HepG2 (cell line): ENCODE data around the gene EPN2. TPM values are rescaled to one million over a fixed set of nuclear protein-coding genes. Genes with fewer than 3 reads are reported as not detected.

Experiments
- AHR ChIP-seq: IDR thresholded peaks from 2 replicates; pipeline ENCODE4 v1.6.1; 2018; ENCODE audit warnings: missing genetic modification reagents, missing compliant biosample characterization
- CBX5 ChIP-seq: sonication (generic); formaldehyde crosslinking; IDR thresholded peaks from 2 replicates; pipeline ENCODE4 v1.4.0; 2020; ENCODE audit warnings: missing genetic modification reagents, borderline replicate concordance
- FOXJ3 ChIP-seq: sonication (generic); formaldehyde crosslinking; IDR thresholded peaks from 2 replicates; pipeline ENCODE4 v1.4.0; 2020; ENCODE audit warnings: missing genetic modification reagents, mild to moderate bottlenecking, borderline replicate concordance
- HDAC6 ChIP-seq: fragments of 200-600 bp; sonication (generic); IDR thresholded peaks from 2 replicates; pipeline ENCODE4 v1.7.0; 2017; ENCODE audit warnings: mild to moderate bottlenecking, antibody characterized with exemption, low read length, low read depth
- HMGA1 ChIP-seq: sonication (generic); formaldehyde crosslinking; conservative IDR thresholded peaks from 2 replicates; pipeline ENCODE4 v1.4.0; 2020; ENCODE audit warnings: missing genetic modification reagents
- ISL2 ChIP-seq: sonication (generic); formaldehyde crosslinking; IDR thresholded peaks from 2 replicates; pipeline ENCODE4 v1.5.0; 2020; ENCODE audit warnings: missing genetic modification reagents
- MED8 ChIP-seq: sonication (generic); formaldehyde crosslinking; IDR thresholded peaks from 2 replicates; pipeline ENCODE4 v1.8.1; 2023; ENCODE audit warnings: mild to moderate bottlenecking, missing genetic modification reagents; ENCODE audit not compliant: insufficient replicate concordance
- NFAT5 ChIP-seq: sonication (generic); formaldehyde crosslinking; IDR thresholded peaks from 2 replicates; pipeline ENCODE4 v1.4.0; 2020; ENCODE audit warnings: missing genetic modification reagents
- PLRG1 ChIP-seq: fragments of 450-650 bp; conservative IDR thresholded peaks from 2 replicates; pipeline ENCODE4 v1.6.1; 2016
- RBAK ChIP-seq: sonication (generic); formaldehyde crosslinking; IDR thresholded peaks from 2 replicates; pipeline ENCODE4 v1.5.1; 2020; ENCODE audit warnings: mild to moderate bottlenecking, missing genetic modification reagents
- SAP130 ChIP-seq: IDR thresholded peaks from 2 replicates; pipeline ENCODE4 v1.6.1; 2016; ENCODE audit warnings: low read depth
- SMAD1 ChIP-seq: sonication (generic); formaldehyde crosslinking; IDR thresholded peaks from 2 replicates; pipeline ENCODE4 v1.4.0; 2020; ENCODE audit warnings: missing genetic modification reagents, low read depth, mild to moderate bottlenecking, borderline replicate concordance
- SRSF4 ChIP-seq: fragments of 200-400 bp; formaldehyde crosslinking; IDR thresholded peaks from one replicate; pipeline ENCODE4 v1.6.1; 2018; ENCODE audit warnings: mild to moderate bottlenecking, low read depth, low read length, moderate library complexity; ENCODE audit not compliant: poor library complexity, severe bottlenecking
- STAT5B ChIP-seq: sonication (generic); formaldehyde crosslinking; IDR thresholded peaks from 2 replicates; pipeline ENCODE4 v1.4.0; 2020; ENCODE audit warnings: missing genetic modification reagents
- TBP ChIP-seq: sonication (generic); formaldehyde crosslinking; IDR thresholded peaks from 2 replicates; pipeline ENCODE4 v1.5.0; 2020; ENCODE audit warnings: missing genetic modification reagents
- TEAD3 ChIP-seq: optimal IDR thresholded peaks from 2 replicates; pipeline ENCODE3; 2016; ENCODE audit warnings: borderline replicate concordance
- TGIF2 ChIP-seq: IDR thresholded peaks from 2 replicates; pipeline ENCODE4 v1.6.1; 2016; ENCODE audit warnings: control low read depth, missing compliant biosample characterization
- ZBTB33 ChIP-seq: sonication (generic); formaldehyde crosslinking; IDR thresholded peaks from 2 replicates; pipeline ENCODE4 v1.4.0; 2020; ENCODE audit warnings: missing genetic modification reagents
- ZNF12 ChIP-seq: sonication (generic); formaldehyde crosslinking; IDR thresholded peaks from 2 replicates; pipeline ENCODE4 v1.5.0; 2020; ENCODE audit warnings: missing genetic modification reagents
- ZNF253 ChIP-seq: sonication (generic); formaldehyde crosslinking; IDR thresholded peaks from 2 replicates; pipeline ENCODE4 v1.8.0; 2022; ENCODE audit warnings: mild to moderate bottlenecking, missing genetic modification reagents, borderline replicate concordance
- ZNF709 ChIP-seq: sonication (generic); formaldehyde crosslinking; IDR thresholded peaks from 2 replicates; pipeline ENCODE4 v1.5.0; 2020; ENCODE audit warnings: mild to moderate bottlenecking, missing genetic modification reagents
- ZNF784 ChIP-seq: sonication (generic); formaldehyde crosslinking; IDR thresholded peaks from 2 replicates; pipeline ENCODE4 v1.5.1; 2020; ENCODE audit warnings: missing genetic modification reagents, mild to moderate bottlenecking, borderline replicate concordance
- ZNF879 ChIP-seq: sonication (generic); formaldehyde crosslinking; IDR thresholded peaks from 2 replicates; pipeline ENCODE4 v1.8.1; 2023; ENCODE audit warnings: missing genetic modification reagents
- ZSCAN29 ChIP-seq: sonication (generic); formaldehyde crosslinking; conservative IDR thresholded peaks from 2 replicates; pipeline ENCODE4 v1.4.0; 2020; ENCODE audit warnings: mild to moderate bottlenecking, missing genetic modification reagents
- polyA plus RNA-seq, 8 experiments: library from polyadenylated mRNA; depleted of rRNA in 3 of 8; stranded (reverse) in 7 of 8; unstranded in 1 of 8; fragments of >200 nt; fragmentation: Illumina TruSeq in 4 of 8; extraction: Trizol in 4 of 8; gene quantifications; 2 replicates each; pipeline versions ENCODE4 v1.2.1 to v1.2.3, GENCODE V29; 2011 to 2016; ENCODE audit warnings: low read depth in 4 of 8, missing spikeins in 1 of 8, mixed read lengths in 1 of 8; ENCODE audit not compliant: insufficient read depth in 1 of 8
- total RNA-seq, 5 experiments: library from RNA; depleted of rRNA; stranded (reverse); fragments of >200 nt; fragmentation: Illumina TruSeq; extraction: Trizol; gene quantifications; 2 replicates each; pipeline ENCODE4 v1.2.3, GENCODE V29; 2016; ENCODE audit warnings: low read depth in 1 of 5

Gene EPN2
- total and polyA plus RNA-seq, 2 of the 13 experiments (the other 11 are each of a cell fraction or from before 2014, with no cell fraction given) = 7.8 to 19.2 TPM

GRCh38 chr17:19336938-19337711, 100.0 kb downstream of the EPN2 start (continued):
- no peak for TF ChIP-seq MED8 (CRISPR knock-in tag)
- peak; percentile 26; the same call in 1 of the 2 replicates for TF ChIP-seq NFAT5 (CRISPR knock-in tag)
- no peak for TF ChIP-seq ISL2
- TF ChIP-seq SAP130 = peak; percentile 71
- TF ChIP-seq PLRG1 = no peak
- peak; percentile 48; the same call in 1 of the 2 replicates for TF ChIP-seq RBAK (CRISPR knock-in tag)
- no peak for TF ChIP-seq HDAC6
- TF ChIP-seq SMAD1 (CRISPR knock-in tag) = no peak
- no peak; the same call in 1 of the 2 replicates for TF ChIP-seq ZBTB33 (CRISPR knock-in tag)
- TF ChIP-seq AHR (CRISPR knock-in tag) = 0 out of 2 replicates have a peak, but pooled peaks have one; percentile 41
- no peak for TF ChIP-seq TBP (CRISPR knock-in tag)
- peak; percentile 65; the same call in 1 of the 2 replicates for TF ChIP-seq ZNF253 (CRISPR knock-in tag)
- no peak for TF ChIP-seq ZNF12 (CRISPR knock-in tag)
- TF ChIP-seq TEAD3 (CRISPR knock-in tag) = no peak
- TF ChIP-seq ZNF784 (CRISPR knock-in tag) = peak; percentile 76
- TF ChIP-seq ZNF709 = no peak
- no peak for TF ChIP-seq HMGA1 (CRISPR knock-in tag)
- no peak for TF ChIP-seq STAT5B (CRISPR knock-in tag)
- TF ChIP-seq CBX5 (CRISPR knock-in tag) = peak; percentile 69; the same call in 1 of the 2 replicates
- TF ChIP-seq ZNF879 (CRISPR knock-in tag) = 0 out of 2 replicates have a peak, but pooled peaks have one; percentile 90
- no peak for TF ChIP-seq FOXJ3 (CRISPR knock-in tag)
- TF ChIP-seq SRSF4 = no peak
- peak; percentile 84 for TF ChIP-seq TGIF2 (CRISPR knock-in tag)
- TF ChIP-seq ZSCAN29 (CRISPR knock-in tag) = no peak
